NB4 (cell line): ENCODE data around the gene EHD2.

ENCODE experiments used
- CTCF ChIP-seq: IDR thresholded peaks from one replicate; pipeline ENCODE4 v1.5.1; 2012; ENCODE audit warnings: low read depth, low read length
- MAX ChIP-seq: IDR thresholded peaks from 2 replicates; pipeline ENCODE4 v1.6.1; 2011; ENCODE audit warnings: low read depth, low read length
- MYC ChIP-seq: IDR thresholded peaks from 2 replicates; pipeline ENCODE4 v1.6.1; 2011; ENCODE audit warnings: low read depth, low read length
- POLR2A ChIP-seq: IDR thresholded peaks from 2 replicates; pipeline ENCODE4 v1.6.1; 2011; ENCODE audit warnings: mild to moderate bottlenecking; ENCODE audit not compliant: insufficient read length; ENCODE audit errors: extremely low read depth

DNA sequence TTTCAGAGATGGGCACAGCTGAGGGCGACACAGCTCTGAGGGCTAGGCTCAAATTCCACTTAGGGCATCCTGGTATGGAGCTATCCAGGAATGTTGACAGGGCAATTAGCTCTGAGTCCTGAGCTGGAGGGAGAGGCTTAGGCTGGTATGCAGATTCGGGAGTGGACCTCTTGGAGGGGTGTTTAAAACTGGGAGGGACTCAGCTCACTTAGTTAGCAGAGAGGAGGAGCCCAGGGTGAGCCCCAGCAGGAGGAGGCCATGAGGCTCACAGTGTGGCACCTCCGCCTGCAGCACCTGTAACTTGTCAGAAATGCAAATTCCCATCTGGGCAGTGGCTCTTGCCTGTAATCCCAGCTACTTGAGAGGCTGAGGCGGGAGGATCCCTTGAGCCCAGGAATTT is 21.9 kb downstream of the EHD2 start:
- no peak for TF ChIP-seq POLR2A
- TF ChIP-seq CTCF: no peak
- no peak for TF ChIP-seq MYC
- TF ChIP-seq MAX: no peak
